HL-60 (cell line): Measurements from ENCODE around the gene IRF5.

Source experiments
- CTCF ChIP-seq: IDR thresholded peaks from one replicate; pipeline ENCODE4 v1.5.1; 2011; ENCODE audit warnings: low read length, control low read depth, inconsistent platforms; ENCODE audit not compliant: insufficient read depth
- REST ChIP-seq: IDR thresholded peaks from 2 replicates; pipeline ENCODE4 v1.6.1; 2012; ENCODE audit warnings: low read depth; ENCODE audit not compliant: insufficient replicate concordance

- no peak for TF ChIP-seq CTCF
- TF ChIP-seq REST = no peak
These were observed 31.5 kb upstream of the IRF5 start for GRCh38 chr7:128906001-128906765.
